ENCODE results near the gene CSNK1A1L.
"Not testable (repeated sequence)": the region's sequence is repeated elsewhere in the genome, so short reads cannot be mapped to it uniquely, and the experiment has no call there.

The CSNK1A1L gene

DNA sequence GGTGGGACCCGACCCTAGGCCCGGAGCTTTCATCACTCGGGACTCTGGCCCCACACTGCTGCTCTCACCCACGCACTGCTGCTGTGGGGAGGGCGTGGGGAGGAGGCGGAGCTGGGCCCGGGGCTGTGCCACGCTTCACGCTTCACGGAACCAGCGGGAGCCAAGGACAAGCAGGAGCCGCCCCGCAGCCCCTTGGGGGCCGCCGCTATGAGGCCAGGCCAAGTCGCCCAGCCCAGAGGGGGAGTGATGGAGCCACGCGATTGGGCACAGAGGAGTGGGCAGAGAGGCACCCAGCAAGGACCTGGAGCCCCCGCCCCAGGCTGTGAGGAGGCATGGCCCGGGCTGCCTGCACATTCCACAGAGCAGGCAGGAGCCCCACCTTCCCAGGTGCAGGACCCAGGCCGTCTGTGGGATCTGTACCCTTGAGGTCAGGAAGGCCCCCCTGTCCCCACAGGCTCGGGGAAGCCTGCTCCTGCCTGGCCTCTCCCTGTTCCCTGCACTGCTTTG lies 35.8 kb downstream of the CSNK1A1L start:
- H3K27ac ChIP-seq = no peak overlapping the region
- TF ChIP-seq, protein P1, sequence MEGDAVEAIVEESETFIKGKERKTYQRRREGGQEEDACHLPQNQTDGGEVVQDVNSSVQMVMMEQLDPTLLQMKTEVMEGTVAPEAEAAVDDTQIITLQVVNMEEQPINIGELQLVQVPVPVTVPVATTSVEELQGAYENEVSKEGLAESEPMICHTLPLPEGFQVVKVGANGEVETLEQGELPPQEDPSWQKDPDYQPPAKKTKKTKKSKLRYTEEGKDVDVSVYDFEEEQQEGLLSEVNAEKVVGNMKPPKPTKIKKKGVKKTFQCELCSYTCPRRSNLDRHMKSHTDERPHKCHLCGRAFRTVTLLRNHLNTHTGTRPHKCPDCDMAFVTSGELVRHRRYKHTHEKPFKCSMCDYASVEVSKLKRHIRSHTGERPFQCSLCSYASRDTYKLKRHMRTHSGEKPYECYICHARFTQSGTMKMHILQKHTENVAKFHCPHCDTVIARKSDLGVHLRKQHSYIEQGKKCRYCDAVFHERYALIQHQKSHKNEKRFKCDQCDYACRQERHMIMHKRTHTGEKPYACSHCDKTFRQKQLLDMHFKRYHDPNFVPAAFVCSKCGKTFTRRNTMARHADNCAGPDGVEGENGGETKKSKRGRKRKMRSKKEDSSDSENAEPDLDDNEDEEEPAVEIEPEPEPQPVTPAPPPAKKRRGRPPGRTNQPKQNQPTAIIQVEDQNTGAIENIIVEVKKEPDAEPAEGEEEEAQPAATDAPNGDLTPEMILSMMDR (IDR thresholded peaks at IDR 0.05) = no peak
- TF ChIP-seq ZFX (IDR thresholded peaks at IDR 0.05; ENCODE audit: borderline replicate concordance) = no peak

DNA sequence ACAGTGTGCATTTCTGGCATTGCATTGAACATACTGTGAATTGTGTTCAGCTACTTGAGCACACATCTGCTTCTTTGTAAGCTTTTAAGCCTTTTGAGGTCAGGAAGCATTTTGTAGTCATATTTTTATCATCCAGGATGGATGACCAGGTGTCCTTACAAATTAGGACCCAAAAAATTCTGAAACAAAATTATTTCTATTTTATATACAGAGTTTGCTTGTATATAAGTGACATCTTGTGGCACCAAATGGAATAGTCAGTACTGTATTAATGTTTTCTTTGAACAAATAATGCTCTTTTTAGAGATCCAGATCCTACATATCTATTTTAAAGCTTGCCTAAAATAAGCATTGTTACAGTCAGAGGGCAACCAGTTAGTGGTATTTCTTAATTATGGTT lies 36.5 kb downstream of the CSNK1A1L start:
- H3K27ac ChIP-seq = no peak overlapping the region
- no peak for TF ChIP-seq ZFX (IDR thresholded peaks at IDR 0.05; ENCODE audit: borderline replicate concordance)
- TF ChIP-seq, protein P1 (IDR thresholded peaks at IDR 0.05) = peak; percentile 37

DNA sequence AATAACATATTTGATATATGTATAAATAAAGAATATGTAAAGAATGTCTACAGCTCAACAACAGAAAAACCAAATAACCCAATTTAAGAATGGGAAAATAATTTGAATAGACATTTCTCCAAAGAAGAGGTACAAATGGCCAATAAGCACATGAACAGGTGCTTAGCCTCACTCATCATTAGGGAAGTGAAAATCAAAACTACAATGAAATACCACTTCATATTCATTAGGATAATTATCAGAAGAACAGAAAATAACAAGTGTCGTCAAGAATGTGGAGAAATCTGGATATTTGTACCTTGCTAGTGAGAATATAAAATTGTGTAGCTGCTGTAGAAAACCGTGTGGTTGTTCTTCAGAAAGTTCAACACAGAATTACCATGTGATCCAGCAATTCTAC lies 37.6 kb downstream of the CSNK1A1L start:
- TF ChIP-seq, protein P1 (IDR thresholded peaks at IDR 0.05) = no peak
- TF ChIP-seq ZFX (IDR thresholded peaks at IDR 0.05; ENCODE audit: borderline replicate concordance) = no peak
- no peak overlapping the region for H3K27ac ChIP-seq

DNA sequence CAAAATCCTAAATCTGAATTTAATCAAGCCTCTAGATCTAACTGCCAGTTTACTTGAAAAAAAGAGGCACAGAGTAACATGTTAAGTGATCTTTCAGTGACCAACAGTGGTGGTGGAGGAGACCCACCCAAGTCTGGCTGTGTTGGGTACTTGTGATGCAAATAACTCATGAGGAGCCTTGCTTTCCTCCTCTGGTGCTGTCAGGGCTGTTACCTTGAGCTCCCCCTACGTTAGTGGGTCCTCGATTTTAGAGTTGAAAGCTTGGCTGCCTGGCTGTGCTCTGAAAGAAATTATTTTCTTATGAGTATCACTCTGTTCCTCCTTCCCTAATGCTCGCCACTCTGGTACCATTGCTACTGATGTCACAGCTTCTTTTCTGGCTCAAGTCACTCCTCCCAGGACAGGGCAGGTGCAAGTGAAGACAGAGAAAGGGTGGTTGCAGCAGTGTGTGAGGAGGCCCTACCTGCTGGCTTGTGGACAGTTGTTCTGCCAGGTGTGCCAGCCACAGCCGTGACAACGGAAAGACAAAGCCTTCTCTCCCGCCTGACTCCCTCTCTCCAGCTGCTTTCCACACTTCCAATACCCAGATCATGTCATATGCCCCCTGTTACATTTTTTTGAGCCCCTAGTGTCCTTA lies 39.5 kb downstream of the CSNK1A1L start:
- H3K27ac ChIP-seq = no peak overlapping the region
- TF ChIP-seq, protein P1 (IDR thresholded peaks at IDR 0.05) = no peak
- no peak for TF ChIP-seq ZFX (IDR thresholded peaks at IDR 0.05; ENCODE audit: borderline replicate concordance)

DNA sequence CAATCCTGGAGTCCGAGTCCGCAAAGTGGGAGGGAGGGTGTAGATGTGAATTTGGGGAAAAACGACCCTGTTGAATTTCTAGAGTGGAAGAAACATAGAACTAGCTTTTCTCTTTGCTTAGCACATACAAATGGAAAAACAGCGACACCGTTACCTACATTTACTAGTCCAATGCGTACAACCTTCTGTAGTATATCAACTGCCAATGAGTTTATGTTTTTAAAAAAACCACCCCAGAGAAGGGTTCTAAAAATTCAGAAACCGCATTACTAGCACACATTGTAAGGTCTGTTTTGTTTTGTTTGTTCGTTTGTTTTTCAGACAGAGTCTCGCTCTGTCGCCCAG lies 45.6 kb downstream of the CSNK1A1L start:
- H3K27ac ChIP-seq = peak overlapping the region; percentile 71
- no peak for TF ChIP-seq ZFX (IDR thresholded peaks at IDR 0.05; ENCODE audit: borderline replicate concordance)
- TF ChIP-seq, protein P1 (IDR thresholded peaks at IDR 0.05) = no peak

DNA sequence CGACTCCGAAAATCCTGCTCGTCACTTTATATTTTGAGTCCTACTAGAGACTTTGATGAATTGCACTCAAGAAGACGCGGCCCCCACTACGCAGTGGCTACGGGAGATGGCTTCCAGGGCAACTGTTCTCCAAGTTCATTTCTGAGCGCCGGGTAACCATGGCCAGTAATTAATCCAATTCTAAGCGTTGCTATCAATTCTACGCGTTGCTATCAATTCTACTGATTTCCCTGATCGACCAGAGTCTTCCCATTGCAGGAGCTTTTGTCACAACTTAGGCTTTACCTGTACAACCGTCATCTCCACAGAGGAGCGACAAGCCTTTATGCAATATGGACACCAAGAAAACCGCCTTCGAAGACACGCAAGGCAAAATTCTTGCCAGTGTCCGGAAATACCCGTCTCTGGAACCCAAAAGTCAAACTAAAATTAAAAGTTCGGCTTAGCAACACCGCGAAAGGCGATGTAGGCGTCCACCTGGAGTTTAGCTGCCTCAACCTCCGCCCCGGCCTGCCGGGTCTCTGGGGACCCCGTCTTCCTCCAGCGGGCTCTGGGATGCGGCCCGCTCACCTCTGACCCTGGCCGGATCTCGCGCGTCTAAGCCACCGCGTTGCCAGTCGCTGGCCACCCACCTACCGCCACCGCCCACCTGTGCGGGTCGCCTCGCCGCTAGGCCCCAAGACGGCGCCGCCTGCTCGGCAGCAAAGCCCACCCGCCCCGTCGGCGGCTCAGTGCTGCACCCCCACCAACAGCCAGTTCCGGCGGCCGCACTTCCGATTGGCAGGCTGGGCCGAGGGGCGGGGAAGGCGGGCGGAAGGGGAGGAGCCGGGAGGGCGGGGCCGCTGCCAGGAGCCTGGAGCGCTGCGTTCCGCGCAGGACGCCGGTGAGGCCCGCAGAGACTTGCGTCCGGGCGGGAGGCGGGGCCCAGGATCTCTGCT lies 46.3 kb downstream of the CSNK1A1L start, which contains the start of gene SUPT20H:
TSS of gene SUPT20H (minus strand) at position 779 of the 938 bp plus-strand sequence. CDS start 8,198 bp downstream, outside the sequence.
- H3K27ac ChIP-seq = peak within 1 kb of the TSS; percentile 71
- TF ChIP-seq, protein P1 (IDR thresholded peaks at IDR 0.05) = no peak
- TF ChIP-seq ZFX (IDR thresholded peaks at IDR 0.05; ENCODE audit: borderline replicate concordance) = no peak

DNA sequence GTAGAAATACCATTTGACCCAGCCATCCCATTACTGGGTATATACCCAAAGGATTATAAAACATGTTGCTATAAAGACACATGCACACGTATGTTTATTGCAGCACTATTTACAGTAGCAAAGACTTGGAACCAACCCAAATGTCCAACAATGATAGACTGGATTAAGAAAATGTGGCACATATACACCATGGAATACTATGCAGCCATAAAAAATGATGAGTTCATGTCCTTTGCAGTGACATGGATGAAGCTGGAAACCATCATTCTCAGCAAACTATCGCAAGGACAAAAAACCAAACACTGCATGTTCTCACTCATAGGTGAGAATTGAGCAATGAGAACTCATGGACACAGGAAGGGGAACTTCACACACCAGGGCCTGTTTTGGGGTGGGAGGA lies 49.2 kb downstream of the CSNK1A1L start:
- H3K27ac ChIP-seq = not testable (repeated sequence)
